Stimulated activated memory B cell treated with anti-CD40 and anti-IgM and Interleukin-4, amounts not matched to agents 10 μg/mL and 1 μg/mL and 100 μg/mL, for 72 hours (primary cell): Measurements from ENCODE around the gene IL11.
A peak's percentile ranks its signal among the peaks of the same experiment; 100 is the strongest.

Experiments used
- ATAC-seq: fragments of 150-1000 bp; cut with Tn5 transposase; 2 replicates; pipeline ENCODE4 v1.10.0; 2021
- H3K27ac Mint-ChIP-seq: one replicate; pipeline ENCODE4 v1.8.0; 2022; ENCODE audit warnings: mild to moderate bottlenecking, mixed read lengths
- H3K27me3 Mint-ChIP-seq: one replicate; pipeline ENCODE4 v1.8.0; 2022; ENCODE audit warnings: mixed read lengths
- H3K36me3 Mint-ChIP-seq: one replicate; pipeline ENCODE4 v1.8.0; 2022; ENCODE audit warnings: mixed read lengths
- H3K4me1 Mint-ChIP-seq: one replicate; pipeline ENCODE4 v1.8.0; 2022; ENCODE audit warnings: mixed read lengths
- H3K4me3 Mint-ChIP-seq: one replicate; pipeline ENCODE4 v1.8.0; 2022; ENCODE audit warnings: mild to moderate bottlenecking, moderate library complexity, mixed read lengths
- H3K9me3 Mint-ChIP-seq: one replicate; pipeline ENCODE4 v1.8.0; 2022; ENCODE audit warnings: mixed read lengths

IL11 gene

GRCh38 chr19:55352549-55353145 is 17.6 kb downstream of the IL11 start:
- H3K4me1 Mint-ChIP-seq: peaks cover 26% of the 10 kb centered on the region
- H3K27me3 Mint-ChIP-seq: peaks cover 63% of the 10 kb centered on the region
- H3K36me3 Mint-ChIP-seq: no peaks in the 10 kb centered on the region
- H3K4me3 Mint-ChIP-seq: peak overlapping the region; percentile 59
- H3K9me3 Mint-ChIP-seq: no peaks in the 10 kb centered on the region
- ATAC-seq: no peak
- H3K27ac Mint-ChIP-seq: no peak overlapping the region

GRCh38 chr19:55352040-55352439 is 18.2 kb downstream of the IL11 start:
- H3K4me1 Mint-ChIP-seq: peaks cover 26% of the 10 kb centered on the region
- no peaks in the 10 kb centered on the region for H3K36me3 Mint-ChIP-seq
- no peak for ATAC-seq
- no peak overlapping the region for H3K4me3 Mint-ChIP-seq
- peaks cover 57% of the 10 kb centered on the region for H3K27me3 Mint-ChIP-seq
- H3K9me3 Mint-ChIP-seq: no peaks in the 10 kb centered on the region
- H3K27ac Mint-ChIP-seq: no peak overlapping the region

GRCh38 chr19:55350620-55351315 is 19.5 kb downstream of the IL11 start:
- no peak overlapping the region for H3K27ac Mint-ChIP-seq
- ATAC-seq: no peak
- H3K4me1 Mint-ChIP-seq: peaks cover 26% of the 10 kb centered on the region

GRCh38 chr19:55348317-55349034 is 21.8 kb downstream of the IL11 start:
- Mint-ChIP-seq H3K36me3 (peaks cover 17% of the 10 kb centered on the region), H3K4me3 (no peak overlapping the region), H3K27me3 (peaks cover 34% of the 10 kb centered on the region), H3K4me1 (peaks cover 27% of the 10 kb centered on the region), H3K27ac (no peak overlapping the region), H3K9me3 (no peaks in the 10 kb centered on the region)
- ATAC-seq: no peak

More at GRCh38 chr19:55350620-55351315, 19.5 kb downstream of the IL11 start:
- no peak overlapping the region for H3K4me3 Mint-ChIP-seq
- H3K9me3 Mint-ChIP-seq: no peaks in the 10 kb centered on the region
- peaks cover 47% of the 10 kb centered on the region for H3K27me3 Mint-ChIP-seq
- no peaks in the 10 kb centered on the region for H3K36me3 Mint-ChIP-seq

GRCh38 chr19:55347442-55348009 is 22.7 kb downstream of the IL11 start:
- H3K4me1 Mint-ChIP-seq: peaks cover 17% of the 10 kb centered on the region
- peaks cover 24% of the 10 kb centered on the region for H3K27me3 Mint-ChIP-seq
- no peak overlapping the region for H3K4me3 Mint-ChIP-seq
- H3K36me3 Mint-ChIP-seq: peaks cover 27% of the 10 kb centered on the region
- no peaks in the 10 kb centered on the region for H3K9me3 Mint-ChIP-seq
- no peak overlapping the region for H3K27ac Mint-ChIP-seq
- no peak for ATAC-seq

GRCh38 chr19:55346725-55347441 is 23.4 kb downstream of the IL11 start:
- ATAC-seq: peak; percentile 28
- H3K4me3 Mint-ChIP-seq: no peak overlapping the region
- H3K27ac Mint-ChIP-seq: no peak overlapping the region
- peaks cover 14% of the 10 kb centered on the region for H3K4me1 Mint-ChIP-seq
- no peaks in the 10 kb centered on the region for H3K9me3 Mint-ChIP-seq
- H3K27me3 Mint-ChIP-seq: peaks cover 18% of the 10 kb centered on the region
- H3K36me3 Mint-ChIP-seq: peaks cover 30% of the 10 kb centered on the region

GRCh38 chr19:55345818-55346724 is 24.2 kb downstream of the IL11 start:
- H3K27ac Mint-ChIP-seq: no peak overlapping the region
- no peak overlapping the region for H3K4me3 Mint-ChIP-seq
- peaks cover 30% of the 10 kb centered on the region for H3K36me3 Mint-ChIP-seq
- ATAC-seq: no peak
- H3K27me3 Mint-ChIP-seq: peaks cover 13% of the 10 kb centered on the region
- H3K4me1 Mint-ChIP-seq: peaks cover 14% of the 10 kb centered on the region
- no peaks in the 10 kb centered on the region for H3K9me3 Mint-ChIP-seq

- H3K27me3 Mint-ChIP-seq: peaks cover 13% of the 10 kb centered on the region
- peaks cover 30% of the 10 kb centered on the region for H3K36me3 Mint-ChIP-seq
Measured at GRCh38 chr19:55345101-55345817, 25.0 kb downstream of the IL11 start.

GRCh38 chr19:55344444-55344843 is 25.8 kb downstream of the IL11 start:
- Mint-ChIP-seq H3K4me3 (no peak overlapping the region), H3K27ac (no peak overlapping the region), H3K27me3 (peaks cover 11% of the 10 kb centered on the region), H3K9me3 (no peaks in the 10 kb centered on the region), H3K4me1 (peaks cover 25% of the 10 kb centered on the region), H3K36me3 (peaks cover 30% of the 10 kb centered on the region)
- ATAC-seq: no peak

More at GRCh38 chr19:55345101-55345817, 25.0 kb downstream of the IL11 start:
- Mint-ChIP-seq H3K9me3 (no peaks in the 10 kb centered on the region), H3K4me3 (no peak overlapping the region), H3K27ac (no peak overlapping the region), H3K4me1 (peaks cover 21% of the 10 kb centered on the region)
- no peak for ATAC-seq

- no peak overlapping the region for H3K27ac Mint-ChIP-seq
- H3K9me3 Mint-ChIP-seq: no peaks in the 10 kb centered on the region
- H3K4me1 Mint-ChIP-seq: peaks cover 33% of the 10 kb centered on the region
- H3K27me3 Mint-ChIP-seq: peaks cover 25% of the 10 kb centered on the region
- no peak overlapping the region for H3K4me3 Mint-ChIP-seq
- H3K36me3 Mint-ChIP-seq: peaks cover 30% of the 10 kb centered on the region
- ATAC-seq: no peak
Measured at GRCh38 chr19:55341595-55342531, 28.4 kb downstream of the IL11 start.

- Mint-ChIP-seq H3K4me1 (peaks cover 33% of the 10 kb centered on the region), H3K4me3 (peak overlapping the region; percentile 88)
Measured at GRCh38 chr19:55341171-55341588, 29.1 kb downstream of the IL11 start.

GRCh38 chr19:55340784-55341147 is 29.5 kb downstream of the IL11 start:
- Mint-ChIP-seq H3K9me3 (no peaks in the 10 kb centered on the region), H3K4me1 (peaks cover 33% of the 10 kb centered on the region), H3K36me3 (peaks cover 30% of the 10 kb centered on the region), H3K4me3 (peak overlapping the region; percentile 88), H3K27ac (peak overlapping the region; percentile 73), H3K27me3 (peaks cover 36% of the 10 kb centered on the region)
- no peak for ATAC-seq

More at GRCh38 chr19:55341171-55341588, 29.1 kb downstream of the IL11 start:
- H3K36me3 Mint-ChIP-seq: peaks cover 30% of the 10 kb centered on the region
- peak overlapping the region; percentile 73 for H3K27ac Mint-ChIP-seq
- no peak for ATAC-seq
- H3K27me3 Mint-ChIP-seq: peaks cover 31% of the 10 kb centered on the region
- H3K9me3 Mint-ChIP-seq: no peaks in the 10 kb centered on the region
